ENCODE measurements around the gene NRXN3.
A peak's percentile ranks its signal among the peaks of the same experiment; 100 is the strongest.

NRXN3 gene

GRCh38 chr14:78737601-78738000 is 567.4 kb downstream of the NRXN3 start:
- no peak for TF ChIP-seq JUND (IDR thresholded peaks at IDR 0.05; ENCODE audit: low read depth)
- no peak for DNase-seq (ENCODE audit: low read depth in 1 of 2, low spot score in 1 of 2)
- in situ Hi-C loops (cut with HindIII; ENCODE audit: low pct_unique_long_range_greater_than_20kb, low sequenced_read_pairs): no loop called here

DNA sequence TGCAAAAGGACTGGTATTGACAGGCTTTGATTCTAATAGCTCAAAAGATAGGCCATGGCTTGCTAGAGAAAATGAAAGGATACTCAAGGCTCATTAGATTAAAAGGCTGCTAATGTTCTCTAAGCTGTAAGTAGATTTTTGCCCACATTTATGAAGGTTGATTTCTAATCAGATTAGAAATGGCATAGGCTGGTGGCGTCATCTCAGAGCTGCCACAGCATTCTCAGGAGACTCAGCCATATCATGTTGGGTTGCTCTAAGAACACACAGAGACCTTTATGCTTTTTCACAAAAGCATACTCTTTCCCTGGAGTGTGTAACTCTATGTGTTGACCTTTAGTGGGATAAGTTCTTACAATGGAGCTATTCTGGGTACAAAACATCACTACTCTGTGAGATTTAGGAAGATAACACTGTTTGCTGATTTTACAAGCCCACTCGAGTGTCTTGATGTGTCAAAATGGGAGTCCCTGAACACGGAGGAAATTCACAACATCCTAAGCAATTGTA is 576.0 kb downstream of the NRXN3 start:
- in situ Hi-C loops (cut with HindIII; ENCODE audit: low pct_unique_long_range_greater_than_20kb, low sequenced_read_pairs): no loop called here
- TF ChIP-seq JUND (IDR thresholded peaks at IDR 0.05; ENCODE audit: low read depth): no peak

DNA sequence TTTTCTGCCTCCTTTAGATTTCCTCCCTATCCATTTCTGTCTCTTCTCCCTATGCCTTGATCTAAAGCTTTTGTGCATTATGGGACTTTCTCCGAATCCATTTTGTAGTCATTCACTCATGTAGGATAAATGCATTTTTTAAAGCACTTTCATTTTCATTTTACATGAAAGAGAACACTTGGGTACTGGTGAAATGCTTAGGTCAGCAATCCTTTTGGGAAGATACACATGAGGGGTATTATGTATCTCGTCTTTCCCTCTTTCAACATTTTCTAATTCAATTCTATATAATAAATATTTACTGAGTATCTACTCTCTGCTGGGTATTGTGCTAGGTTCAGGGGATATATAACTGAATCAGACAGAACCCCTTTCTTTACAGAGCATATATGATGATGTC is 577.6 kb downstream of the NRXN3 start:
- no peak for DNase-seq (ENCODE audit: low read depth in 1 of 2, low spot score in 1 of 2)
- in situ Hi-C loops (cut with HindIII; ENCODE audit: low pct_unique_long_range_greater_than_20kb, low sequenced_read_pairs): no loop called here
- no peak for TF ChIP-seq JUND (IDR thresholded peaks at IDR 0.05; ENCODE audit: low read depth)

More for the DNA sequence above, 576.0 kb downstream of the NRXN3 start:
- DNase-seq (ENCODE audit: low read depth in 1 of 2, low spot score in 1 of 2): no peak

DNA sequence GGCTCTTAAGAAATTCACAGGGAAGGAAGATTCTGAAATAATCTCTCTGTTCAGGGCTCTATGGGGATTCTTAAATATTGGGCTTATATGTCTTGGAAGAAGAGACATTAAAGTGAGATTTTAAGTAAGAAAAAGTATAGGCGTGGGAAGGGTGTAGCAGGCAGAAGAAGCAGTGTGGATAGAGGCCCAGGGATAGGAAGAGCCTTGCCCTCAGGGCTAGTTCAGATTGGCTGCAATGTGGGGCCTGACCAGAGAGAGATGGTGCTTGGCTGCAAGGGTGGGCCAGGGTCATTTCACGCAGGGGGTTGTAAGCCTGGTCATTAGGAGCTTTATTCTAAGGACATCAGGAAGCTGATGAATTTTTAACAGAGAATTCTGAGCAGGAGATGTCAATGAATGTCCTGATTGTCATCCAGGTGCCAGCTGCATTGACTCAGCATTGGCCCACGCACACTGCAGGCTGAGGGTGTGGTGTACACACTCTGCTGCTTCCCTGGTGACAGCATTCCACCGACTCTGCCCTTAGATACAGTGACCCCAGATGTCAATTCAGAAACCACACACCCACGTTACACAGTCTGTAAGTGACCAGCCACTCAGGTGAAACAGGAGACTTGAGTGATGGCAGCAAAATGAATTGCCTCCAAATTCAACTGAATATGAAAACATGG is 582.5 kb downstream of the NRXN3 start:
- in situ Hi-C loops (cut with HindIII; ENCODE audit: low pct_unique_long_range_greater_than_20kb, low sequenced_read_pairs): no loop called here
- DNase-seq (ENCODE audit: low read depth in 1 of 2, low spot score in 1 of 2): no peak
- no peak for TF ChIP-seq JUND (IDR thresholded peaks at IDR 0.05; ENCODE audit: low read depth)

DNA sequence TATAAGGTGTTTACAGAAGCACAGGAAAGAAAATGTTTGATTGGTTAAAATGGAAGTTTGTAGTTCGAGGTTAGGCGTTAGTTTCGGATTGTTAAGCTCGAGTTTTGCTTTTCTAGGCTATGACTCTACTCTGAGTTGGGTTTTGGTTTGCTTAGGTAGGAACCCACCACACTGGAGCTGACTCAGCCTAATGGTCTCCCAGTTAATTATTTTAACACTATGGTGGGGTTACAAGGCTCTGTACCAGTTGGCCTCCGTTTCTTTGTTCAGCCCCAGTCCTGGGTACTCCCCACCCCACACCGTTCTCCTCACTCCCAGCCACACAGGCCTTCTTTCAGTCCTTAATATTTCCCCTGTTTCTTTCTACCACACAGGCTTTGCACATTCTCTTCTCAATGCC is 583.9 kb downstream of the NRXN3 start:
- in situ Hi-C loops (cut with HindIII; ENCODE audit: low pct_unique_long_range_greater_than_20kb, low sequenced_read_pairs): no loop called here
- no peak for TF ChIP-seq JUND (IDR thresholded peaks at IDR 0.05; ENCODE audit: low read depth)
- DNase-seq (ENCODE audit: low read depth in 1 of 2, low spot score in 1 of 2): no peak

DNA sequence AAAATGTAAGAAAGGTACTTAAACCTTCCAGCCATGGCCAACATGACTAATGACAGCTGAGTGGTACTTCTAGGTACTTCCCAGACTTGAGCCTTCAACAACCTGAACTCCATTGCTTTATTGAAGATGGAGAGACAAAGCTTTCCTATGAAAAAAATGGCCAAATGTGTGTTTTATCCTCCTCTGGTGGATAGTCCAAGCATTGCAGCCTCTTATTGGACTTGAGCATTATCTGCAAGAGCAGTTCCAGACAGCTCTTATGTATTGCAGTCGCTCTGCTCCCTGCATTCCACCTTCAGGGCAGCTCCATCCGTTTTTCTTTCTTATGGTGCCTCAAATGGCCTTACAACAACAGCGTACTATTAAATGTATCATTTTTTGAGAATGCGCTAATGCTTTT is 588.2 kb downstream of the NRXN3 start:
- in situ Hi-C loops (cut with HindIII; ENCODE audit: low pct_unique_long_range_greater_than_20kb, low sequenced_read_pairs): no loop called here
- TF ChIP-seq JUND (IDR thresholded peaks at IDR 0.05; ENCODE audit: low read depth): no peak
- peak; percentile 8 to 47 for DNase-seq (ENCODE audit: low read depth in 1 of 2, low spot score in 1 of 2)

GRCh38 chr14:78762331-78762730 is 592.2 kb downstream of the NRXN3 start:
- no peak for DNase-seq (ENCODE audit: low read depth in 1 of 2, low spot score in 1 of 2)
- TF ChIP-seq JUND (IDR thresholded peaks at IDR 0.05; ENCODE audit: low read depth): no peak
- in situ Hi-C loops (cut with HindIII; ENCODE audit: low pct_unique_long_range_greater_than_20kb, low sequenced_read_pairs): no loop called here

- in situ Hi-C loops (cut with HindIII; ENCODE audit: low pct_unique_long_range_greater_than_20kb, low sequenced_read_pairs): no loop called here
- no peak for TF ChIP-seq JUND (IDR thresholded peaks at IDR 0.05; ENCODE audit: low read depth)
Measured at GRCh38 chr14:78763746-78764145, 593.6 kb downstream of the NRXN3 start.

DNA sequence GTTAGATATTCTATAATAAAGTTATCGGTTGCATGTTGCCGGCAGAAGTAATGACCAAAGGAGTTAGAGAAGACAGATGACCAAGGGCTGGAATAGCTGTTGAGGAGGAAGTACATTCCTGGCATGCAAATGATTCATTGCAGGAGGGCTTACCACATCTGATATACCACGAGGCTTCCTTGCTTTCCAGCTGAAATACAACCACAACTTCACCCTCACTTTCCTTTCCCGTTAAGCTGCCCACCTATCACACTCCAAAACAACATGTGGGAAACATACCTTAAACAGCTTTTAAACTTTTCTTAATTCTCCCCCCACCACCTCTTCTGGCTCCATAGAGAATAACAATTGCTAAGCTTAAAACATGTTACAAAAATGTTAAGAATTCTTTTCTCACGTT is 594.1 kb downstream of the NRXN3 start:
- no peak for DNase-seq (ENCODE audit: low read depth in 1 of 2, low spot score in 1 of 2)
- no peak for TF ChIP-seq JUND (IDR thresholded peaks at IDR 0.05; ENCODE audit: low read depth)
- in situ Hi-C loops (cut with HindIII; ENCODE audit: low pct_unique_long_range_greater_than_20kb, low sequenced_read_pairs): no loop called here

More at GRCh38 chr14:78763746-78764145, 593.6 kb downstream of the NRXN3 start:
- no peak for DNase-seq (ENCODE audit: low read depth in 1 of 2, low spot score in 1 of 2)

GRCh38 chr14:78764645-78765044 is 594.5 kb downstream of the NRXN3 start:
- in situ Hi-C loops (cut with HindIII; ENCODE audit: low pct_unique_long_range_greater_than_20kb, low sequenced_read_pairs): no loop called here
- TF ChIP-seq JUND (IDR thresholded peaks at IDR 0.05; ENCODE audit: low read depth): no peak
- no peak for DNase-seq (ENCODE audit: low read depth in 1 of 2, low spot score in 1 of 2)

GRCh38 chr14:78767436-78767835 is 597.3 kb downstream of the NRXN3 start:
- no peak for DNase-seq (ENCODE audit: low read depth in 1 of 2, low spot score in 1 of 2)
- TF ChIP-seq JUND (IDR thresholded peaks at IDR 0.05; ENCODE audit: low read depth): no peak
- in situ Hi-C loops (cut with HindIII; ENCODE audit: low pct_unique_long_range_greater_than_20kb, low sequenced_read_pairs): no loop called here

- DNase-seq (ENCODE audit: low read depth in 1 of 2, low spot score in 1 of 2): no peak
- TF ChIP-seq JUND (IDR thresholded peaks at IDR 0.05; ENCODE audit: low read depth): no peak
- in situ Hi-C loops (cut with HindIII; ENCODE audit: low pct_unique_long_range_greater_than_20kb, low sequenced_read_pairs): no loop called here
Measured at GRCh38 chr14:78782551-78782950, 612.4 kb downstream of the NRXN3 start.

DNA sequence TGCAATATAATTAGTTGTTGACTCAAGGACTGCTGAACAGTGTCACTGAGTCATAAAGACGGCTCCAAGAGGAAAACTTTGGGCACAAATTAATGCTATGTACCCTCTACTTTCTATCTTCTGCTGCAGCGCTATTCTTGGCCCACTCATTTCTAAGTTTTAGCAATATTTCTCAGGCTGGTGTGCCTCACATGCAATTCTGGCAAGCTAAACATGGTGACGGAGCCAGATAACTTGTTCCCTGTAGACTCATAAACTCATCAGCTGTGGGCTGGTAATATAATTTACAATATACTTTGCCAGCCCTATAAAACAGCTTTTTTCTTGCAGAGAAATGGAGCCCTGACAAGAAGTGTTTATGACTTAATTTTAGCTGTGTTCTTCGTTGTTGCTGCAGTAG is 615.1 kb downstream of the NRXN3 start:
- no peak for TF ChIP-seq JUND (IDR thresholded peaks at IDR 0.05; ENCODE audit: low read depth)
- in situ Hi-C loops (cut with HindIII; ENCODE audit: low pct_unique_long_range_greater_than_20kb, low sequenced_read_pairs): no loop called here
- no peak for DNase-seq (ENCODE audit: low read depth in 1 of 2, low spot score in 1 of 2)

Measured in T47D (cell line).